ENCODE measurements around the gene C2orf68.

Gene C2orf68

GRCh38 chr2:85582492-85582891 lies 29.4 kb downstream of the C2orf68 start:
- Histone ChIP-seq H3K79me2 (ENCODE audit: insufficient read depth, low read length) (peaks cover 18% of the 10 kb centered on the region), H3F3A (ENCODE audit: insufficient read depth) (no peaks in the 10 kb centered on the region), H3K27ac (ENCODE audit: low read depth, low read length) (no peak overlapping the region), H4K20me1 (ENCODE audit: low read depth, low read length) (no peaks in the 10 kb centered on the region), H3K9me3 (ENCODE audit: insufficient read depth, low read length) (no peaks in the 10 kb centered on the region), H3K36me3 (ENCODE audit: low read length) (no peaks in the 10 kb centered on the region), H3K4me2 (ENCODE audit: low read depth, low read length, poor library complexity, severe bottlenecking) (no peak overlapping the region), H3K9me2 (replicated peaks; ENCODE audit: insufficient read depth, low read length) (no peaks in the 10 kb centered on the region), H3K27me3 (ENCODE audit: low read length) (no peaks in the 10 kb centered on the region), H3K4me3 (ENCODE audit: insufficient read depth, low read length, poor library complexity, severe bottlenecking) (no peak overlapping the region), H3K9ac (ENCODE audit: low read length) (no peak overlapping the region), H2AFZ (ENCODE audit: low read depth, low read length, severe bottlenecking) (no peak overlapping the region)
- TF ChIP-seq EZH2phosphoT487 (conservative IDR thresholded peaks at IDR 0.05; ENCODE audit: low read length) (no peak), CTCF (IDR thresholded peaks at IDR 0.05; ENCODE audit: insufficient read depth, low read length, poor library complexity, severe bottlenecking) (no peak)

DNA sequence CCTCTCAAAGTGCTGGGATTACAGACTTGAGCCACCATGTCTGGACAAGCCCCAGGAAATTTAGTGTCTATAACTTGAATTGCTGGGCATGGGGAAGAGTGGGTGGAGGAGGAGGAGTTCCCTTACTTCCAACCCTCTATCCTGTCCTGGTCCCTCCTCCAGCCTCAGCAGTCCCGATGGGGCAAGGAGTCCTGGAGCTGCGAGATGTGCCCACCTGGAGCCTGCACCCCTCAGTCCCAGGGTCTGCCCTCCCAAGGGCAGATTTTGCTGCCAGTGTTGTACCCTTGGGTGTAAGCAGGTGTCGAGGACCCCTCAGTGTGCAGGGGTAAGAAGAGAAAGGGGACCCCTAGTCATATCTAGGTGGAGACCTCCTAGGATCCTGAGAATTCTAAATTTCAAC lies 31.7 kb downstream of the C2orf68 start:
- Histone ChIP-seq H3K4me3 (ENCODE audit: insufficient read depth, low read length, poor library complexity, severe bottlenecking) (no peak overlapping the region), H3K9ac (ENCODE audit: low read length) (no peak overlapping the region)

DNA sequence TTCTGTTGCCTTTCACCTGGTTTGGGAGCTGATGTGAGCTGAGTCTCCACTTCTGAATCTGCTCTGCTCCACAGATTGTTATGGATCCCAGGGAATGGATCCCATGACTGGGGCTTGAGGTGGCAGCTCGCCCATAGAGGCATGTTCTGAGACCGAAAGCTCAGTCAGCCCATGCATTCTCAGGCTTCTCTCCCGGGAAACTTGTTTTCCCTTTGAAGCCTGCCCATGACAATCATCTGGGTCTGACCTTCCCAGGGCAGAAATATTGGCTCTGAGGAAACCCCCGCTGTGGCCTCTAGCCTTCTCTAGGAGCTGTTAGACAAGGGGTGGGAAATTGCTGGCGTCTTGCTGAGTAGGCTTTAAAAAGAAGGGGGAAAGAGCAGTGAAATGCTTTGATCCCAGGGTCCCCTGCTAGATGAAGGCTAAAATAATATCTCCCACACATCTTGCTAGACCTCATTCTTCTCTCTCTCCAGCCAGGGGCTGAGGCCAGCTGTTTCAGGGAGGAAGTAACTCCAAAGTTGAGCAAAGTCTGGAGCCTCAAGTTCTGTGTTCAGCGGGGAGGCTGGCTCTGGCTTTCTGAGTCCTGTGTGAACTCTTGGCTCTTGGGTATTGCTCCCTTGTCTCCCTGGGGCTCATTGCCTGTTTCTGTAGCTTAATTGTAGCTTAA lies 32.5 kb downstream of the C2orf68 start:
- Histone ChIP-seq H3K9me3 (ENCODE audit: insufficient read depth, low read length) (no peaks in the 10 kb centered on the region), H3K9me2 (replicated peaks; ENCODE audit: insufficient read depth, low read length) (no peaks in the 10 kb centered on the region), H3K27ac (ENCODE audit: low read depth, low read length) (no peak overlapping the region), H3K9ac (ENCODE audit: low read length) (peak overlapping the region; percentile 78), H3K27me3 (ENCODE audit: low read length) (no peaks in the 10 kb centered on the region), H3K36me3 (ENCODE audit: low read length) (no peaks in the 10 kb centered on the region), H3F3A (ENCODE audit: insufficient read depth) (no peaks in the 10 kb centered on the region; the same call in 1 of the 2 replicates), H4K20me1 (ENCODE audit: low read depth, low read length) (no peaks in the 10 kb centered on the region), H3K4me2 (ENCODE audit: low read depth, low read length, poor library complexity, severe bottlenecking) (peak overlapping the region; percentile 90), H2AFZ (ENCODE audit: low read depth, low read length, severe bottlenecking) (no peak overlapping the region), H3K79me2 (ENCODE audit: insufficient read depth, low read length) (peaks cover 18% of the 10 kb centered on the region), H3K4me3 (ENCODE audit: insufficient read depth, low read length, poor library complexity, severe bottlenecking) (no peak overlapping the region)
- TF ChIP-seq EZH2phosphoT487 (conservative IDR thresholded peaks at IDR 0.05; ENCODE audit: low read length) = no peak
- no peak for TF ChIP-seq CTCF (IDR thresholded peaks at IDR 0.05; ENCODE audit: insufficient read depth, low read length, poor library complexity, severe bottlenecking)

More for the DNA sequence above, 31.7 kb downstream of the C2orf68 start:
- no peak overlapping the region for H2AFZ ChIP-seq (ENCODE audit: low read depth, low read length, severe bottlenecking)
- H3K4me2 ChIP-seq (ENCODE audit: low read depth, low read length, poor library complexity, severe bottlenecking) = no peak overlapping the region
- TF ChIP-seq CTCF (IDR thresholded peaks at IDR 0.05; ENCODE audit: insufficient read depth, low read length, poor library complexity, severe bottlenecking) (no peak), EZH2phosphoT487 (conservative IDR thresholded peaks at IDR 0.05; ENCODE audit: low read length) (no peak)
- no peaks in the 10 kb centered on the region; the same call in 1 of the 2 replicates for H3F3A ChIP-seq (ENCODE audit: insufficient read depth)
- H3K27me3 ChIP-seq (ENCODE audit: low read length) = no peaks in the 10 kb centered on the region
- H3K79me2 ChIP-seq (ENCODE audit: insufficient read depth, low read length) = peaks cover 18% of the 10 kb centered on the region
- H3K27ac ChIP-seq (ENCODE audit: low read depth, low read length) = no peak overlapping the region
- H3K9me3 ChIP-seq (ENCODE audit: insufficient read depth, low read length) = no peaks in the 10 kb centered on the region
- H3K9me2 ChIP-seq (replicated peaks; ENCODE audit: insufficient read depth, low read length) = no peaks in the 10 kb centered on the region
- H4K20me1 ChIP-seq (ENCODE audit: low read depth, low read length) = no peaks in the 10 kb centered on the region
- no peaks in the 10 kb centered on the region for H3K36me3 ChIP-seq (ENCODE audit: low read length)

Data from SU-DHL-6 (cell line).